DOHH2 (cell line): ENCODE data around the gene PTEN.

Experiments used
- EZH2phosphoT487 ChIP-seq: fragments of 200-600 bp; sonication (generic); IDR thresholded peaks from 2 replicates; pipeline ENCODE4 v1.6.1; 2017; ENCODE audit warnings: borderline replicate concordance, mild to moderate bottlenecking, antibody characterized with exemption, low read length, moderate library complexity, mixed read lengths
- TF ChIP-seq, protein P1 (sequence below): fragments of 200-600 bp; sonication (generic); IDR thresholded peaks from one replicate; pipeline ENCODE4 v1.5.1; 2014; ENCODE audit warnings: antibody characterized with exemption, mild to moderate bottlenecking, low read depth, low read length; ENCODE audit not compliant: poor library complexity, severe bottlenecking

DNA sequence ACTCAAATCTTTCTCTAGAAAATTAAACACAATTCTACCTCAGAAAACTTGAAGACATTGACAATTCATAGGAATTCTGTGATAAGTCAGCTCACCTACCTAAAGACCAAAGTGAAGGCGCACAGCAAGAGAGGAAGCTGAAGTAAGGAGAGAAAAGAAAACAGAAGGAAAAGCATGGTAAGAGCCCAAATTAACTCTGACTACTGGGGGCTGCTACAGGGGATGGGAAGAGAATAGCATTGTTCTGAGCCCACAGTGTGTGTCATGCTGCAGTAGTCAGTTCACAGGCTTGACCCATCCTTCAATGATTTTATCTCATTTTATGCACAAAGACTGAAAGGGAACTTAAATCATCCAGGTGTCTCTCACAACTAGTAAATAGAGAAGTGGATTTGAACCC lies 111.3 kb downstream of the PTEN start:
- TF ChIP-seq, protein P1, sequence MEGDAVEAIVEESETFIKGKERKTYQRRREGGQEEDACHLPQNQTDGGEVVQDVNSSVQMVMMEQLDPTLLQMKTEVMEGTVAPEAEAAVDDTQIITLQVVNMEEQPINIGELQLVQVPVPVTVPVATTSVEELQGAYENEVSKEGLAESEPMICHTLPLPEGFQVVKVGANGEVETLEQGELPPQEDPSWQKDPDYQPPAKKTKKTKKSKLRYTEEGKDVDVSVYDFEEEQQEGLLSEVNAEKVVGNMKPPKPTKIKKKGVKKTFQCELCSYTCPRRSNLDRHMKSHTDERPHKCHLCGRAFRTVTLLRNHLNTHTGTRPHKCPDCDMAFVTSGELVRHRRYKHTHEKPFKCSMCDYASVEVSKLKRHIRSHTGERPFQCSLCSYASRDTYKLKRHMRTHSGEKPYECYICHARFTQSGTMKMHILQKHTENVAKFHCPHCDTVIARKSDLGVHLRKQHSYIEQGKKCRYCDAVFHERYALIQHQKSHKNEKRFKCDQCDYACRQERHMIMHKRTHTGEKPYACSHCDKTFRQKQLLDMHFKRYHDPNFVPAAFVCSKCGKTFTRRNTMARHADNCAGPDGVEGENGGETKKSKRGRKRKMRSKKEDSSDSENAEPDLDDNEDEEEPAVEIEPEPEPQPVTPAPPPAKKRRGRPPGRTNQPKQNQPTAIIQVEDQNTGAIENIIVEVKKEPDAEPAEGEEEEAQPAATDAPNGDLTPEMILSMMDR, result no peak
- no peak for TF ChIP-seq EZH2phosphoT487
